Measurements from ENCODE around the gene LRRC4. TPM values are rescaled to one million over a fixed set of nuclear protein-coding genes. Genes with fewer than 3 reads are reported as not detected.

LRRC4 gene
- total RNA-seq, 1 experiment from 2014 or later: 10.4 TPM

DNA sequence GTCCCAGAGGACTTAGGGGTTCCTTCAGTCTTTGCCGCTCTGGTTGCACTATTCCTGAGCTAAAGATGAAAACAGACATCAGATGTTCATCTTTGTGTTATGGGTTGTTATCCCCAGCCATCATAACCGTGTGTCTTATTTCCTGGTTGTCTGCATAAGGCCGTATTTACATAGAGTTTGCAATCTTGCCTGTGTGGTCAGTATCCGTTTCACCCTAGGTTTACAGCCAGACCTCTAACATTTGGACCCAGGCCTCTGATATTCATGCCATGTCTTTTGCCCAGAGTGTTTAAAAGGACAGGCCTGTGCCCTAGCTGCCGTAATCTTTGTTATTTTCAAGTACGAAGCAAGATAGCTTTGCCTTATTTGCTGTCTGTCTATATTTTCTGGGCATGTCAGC lies 26.6 kb downstream of the LRRC4 start:
- no peak overlapping the region for H4K91ac ChIP-seq (ENCODE audit: insufficient read length, low read depth, low read length)
- H3K9ac ChIP-seq (ENCODE audit: extremely low read depth, insufficient read length, low read length): no peak overlapping the region
- no peak overlapping the region for H2BK15ac ChIP-seq (ENCODE audit: low read depth, low read length)
- no peak overlapping the region for H4K5ac ChIP-seq (ENCODE audit: insufficient read length, low read depth, low read length)
- H2AFZ ChIP-seq (ENCODE audit: low read length): no peak overlapping the region
- H3K79me2 ChIP-seq (ENCODE audit: insufficient read depth, low read length): no peaks in the 10 kb centered on the region
- no peak overlapping the region for H2BK120ac ChIP-seq (ENCODE audit: low read depth, low read length, poor library complexity, severe bottlenecking)
- H3K56ac ChIP-seq (ENCODE audit: insufficient read length, low read depth, low read length): no peak overlapping the region
- H3K27ac ChIP-seq (ENCODE audit: insufficient read length, low read depth, low read length): no peak overlapping the region
- no peak overlapping the region for H4K8ac ChIP-seq (replicated peaks; ENCODE audit: insufficient read length, low read depth, low read length)
- Mint-ChIP-seq H3K9me3 (no peaks in the 10 kb centered on the region), H3K4me3 (no peak overlapping the region), H3K36me3 (ENCODE audit: insufficient read depth in 1 of 3, low read depth in 3 of 3) (peaks cover 0 to 5% (median 5%) of the 10 kb centered on the region in 3 experiments; a peak in 4 of 7 replicates), H3K27ac (no peak overlapping the region), H3K27me3 (ENCODE audit: low read depth) (no peaks in the 10 kb centered on the region), H3K4me1 (peaks cover 0 to 7% of the 10 kb centered on the region in 2 experiments; a peak in 1 of 4 replicates)
- no CpG with 5 or more reads among the region's 6 CpGs for WGBS (ENCODE audit: extremely low coverage, insufficient read length, low lambda C conversion rate)
- no peak overlapping the region for H3K23ac ChIP-seq (ENCODE audit: insufficient read length, low read depth, low read length)
- no peaks in the 10 kb centered on the region for H3K27me3 ChIP-seq (ENCODE audit: insufficient read depth, low read length)
- no peaks in the 10 kb centered on the region for H3K9me3 ChIP-seq (ENCODE audit: control insufficient read depth, low read depth, low read length)
- H3K4ac ChIP-seq (ENCODE audit: low read depth, low read length): no peak overlapping the region
- H3K4me2 ChIP-seq (ENCODE audit: insufficient read depth, insufficient read length, low read length): no peak overlapping the region
- H3K23me2 ChIP-seq (ENCODE audit: insufficient read length, low read depth, low read length, poor library complexity, severe bottlenecking): no peaks in the 10 kb centered on the region
- H3K4me1 ChIP-seq (ENCODE audit: insufficient read depth, low read length): no peaks in the 10 kb centered on the region
- H2BK20ac ChIP-seq (ENCODE audit: low read depth, low read length, poor library complexity, severe bottlenecking): no peak overlapping the region
- H3T11ph ChIP-seq (ENCODE audit: low read length): no peak overlapping the region
- TF ChIP-seq, protein P1, sequence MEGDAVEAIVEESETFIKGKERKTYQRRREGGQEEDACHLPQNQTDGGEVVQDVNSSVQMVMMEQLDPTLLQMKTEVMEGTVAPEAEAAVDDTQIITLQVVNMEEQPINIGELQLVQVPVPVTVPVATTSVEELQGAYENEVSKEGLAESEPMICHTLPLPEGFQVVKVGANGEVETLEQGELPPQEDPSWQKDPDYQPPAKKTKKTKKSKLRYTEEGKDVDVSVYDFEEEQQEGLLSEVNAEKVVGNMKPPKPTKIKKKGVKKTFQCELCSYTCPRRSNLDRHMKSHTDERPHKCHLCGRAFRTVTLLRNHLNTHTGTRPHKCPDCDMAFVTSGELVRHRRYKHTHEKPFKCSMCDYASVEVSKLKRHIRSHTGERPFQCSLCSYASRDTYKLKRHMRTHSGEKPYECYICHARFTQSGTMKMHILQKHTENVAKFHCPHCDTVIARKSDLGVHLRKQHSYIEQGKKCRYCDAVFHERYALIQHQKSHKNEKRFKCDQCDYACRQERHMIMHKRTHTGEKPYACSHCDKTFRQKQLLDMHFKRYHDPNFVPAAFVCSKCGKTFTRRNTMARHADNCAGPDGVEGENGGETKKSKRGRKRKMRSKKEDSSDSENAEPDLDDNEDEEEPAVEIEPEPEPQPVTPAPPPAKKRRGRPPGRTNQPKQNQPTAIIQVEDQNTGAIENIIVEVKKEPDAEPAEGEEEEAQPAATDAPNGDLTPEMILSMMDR (conservative IDR thresholded peaks at IDR 0.05): no peak
- no peak overlapping the region for H3K14ac ChIP-seq (ENCODE audit: insufficient read depth, low read length)
- H3K18ac ChIP-seq (ENCODE audit: insufficient read length, low read depth, low read length): no peak overlapping the region
- no peak overlapping the region for H2BK12ac ChIP-seq (ENCODE audit: insufficient read length, low read depth, low read length)
- no peak for DNase-seq
- H4K20me1 ChIP-seq (ENCODE audit: control insufficient read depth, insufficient read depth, insufficient read length): no peaks in the 10 kb centered on the region
- no peak overlapping the region for H2BK5ac ChIP-seq (ENCODE audit: insufficient read length, low read length)
- H3K79me1 ChIP-seq (ENCODE audit: insufficient read depth, low read depth, low read length, poor library complexity, severe bottlenecking): no peaks in the 10 kb centered on the region
- no peak overlapping the region for H2AK5ac ChIP-seq (ENCODE audit: insufficient read length, low read length)
